ENCODE measurements around the gene PFKP.

The PFKP gene

DNA sequence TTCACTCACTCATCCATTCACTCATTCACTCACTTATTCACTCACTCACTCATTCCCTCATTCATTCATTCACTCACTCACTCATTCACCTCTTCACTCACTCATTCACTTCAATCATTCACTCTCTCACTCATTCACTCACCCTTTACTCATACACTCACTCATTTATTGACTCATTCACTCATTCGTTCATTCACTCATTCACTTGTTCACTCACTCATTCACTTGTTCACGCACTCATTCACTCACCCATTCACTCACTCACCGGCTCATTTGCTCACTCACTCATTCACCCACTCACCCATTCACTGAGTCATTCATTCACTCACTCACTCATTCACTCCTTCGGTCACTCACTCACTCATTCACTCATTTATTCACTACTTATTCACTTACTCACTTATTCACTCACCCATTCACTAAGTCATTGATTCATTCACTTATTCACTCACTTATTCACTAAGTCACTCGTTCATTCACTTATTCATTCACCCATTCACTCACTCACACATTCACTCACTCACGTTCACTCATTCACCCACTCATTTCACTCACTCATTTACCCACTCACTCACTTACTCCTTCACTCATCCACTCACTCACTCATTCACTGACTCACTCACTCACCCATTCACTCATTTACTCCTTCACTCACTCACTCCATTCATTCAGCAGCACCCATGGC lies 4.7 kb upstream of the PFKP start (continued):
- TF ChIP-seq ZNF624 (tag by site-specific recombination; IDR thresholded peaks at IDR 0.05), result no peak
- no peak for TF ChIP-seq SCRT2 (tag by site-specific recombination; IDR thresholded peaks at IDR 0.05)
- TF ChIP-seq KLF10 (tag by site-specific recombination; IDR thresholded peaks at IDR 0.05), result no peak
- TF ChIP-seq, protein P1, sequence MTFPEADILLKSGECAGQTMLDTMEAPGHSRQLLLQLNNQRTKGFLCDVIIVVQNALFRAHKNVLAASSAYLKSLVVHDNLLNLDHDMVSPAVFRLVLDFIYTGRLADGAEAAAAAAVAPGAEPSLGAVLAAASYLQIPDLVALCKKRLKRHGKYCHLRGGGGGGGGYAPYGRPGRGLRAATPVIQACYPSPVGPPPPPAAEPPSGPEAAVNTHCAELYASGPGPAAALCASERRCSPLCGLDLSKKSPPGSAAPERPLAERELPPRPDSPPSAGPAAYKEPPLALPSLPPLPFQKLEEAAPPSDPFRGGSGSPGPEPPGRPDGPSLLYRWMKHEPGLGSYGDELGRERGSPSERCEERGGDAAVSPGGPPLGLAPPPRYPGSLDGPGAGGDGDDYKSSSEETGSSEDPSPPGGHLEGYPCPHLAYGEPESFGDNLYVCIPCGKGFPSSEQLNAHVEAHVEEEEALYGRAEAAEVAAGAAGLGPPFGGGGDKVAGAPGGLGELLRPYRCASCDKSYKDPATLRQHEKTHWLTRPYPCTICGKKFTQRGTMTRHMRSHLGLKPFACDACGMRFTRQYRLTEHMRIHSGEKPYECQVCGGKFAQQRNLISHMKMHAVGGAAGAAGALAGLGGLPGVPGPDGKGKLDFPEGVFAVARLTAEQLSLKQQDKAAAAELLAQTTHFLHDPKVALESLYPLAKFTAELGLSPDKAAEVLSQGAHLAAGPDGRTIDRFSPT (tag by site-specific recombination; IDR thresholded peaks at IDR 0.05), result no peak
- no peak for TF ChIP-seq ZNF449 (tag by site-specific recombination; IDR thresholded peaks at IDR 0.05)
- no peak for TF ChIP-seq ZNF561 (tag by site-specific recombination; IDR thresholded peaks at IDR 0.05; ENCODE audit: borderline replicate concordance)
- TF ChIP-seq YY1 (tag by site-specific recombination; IDR thresholded peaks at IDR 0.05), result no peak
- no peak for TF ChIP-seq KLF1 (tag by site-specific recombination; IDR thresholded peaks at IDR 0.05)
- TF ChIP-seq ZNF571 (tag by site-specific recombination; IDR thresholded peaks at IDR 0.05), result no peak

GRCh38 chr10:3064423-3064822 lies 2.9 kb upstream of the PFKP start:
- ChIA-PET POLR2A (no interaction called here), CTCF (interaction anchor here (1.5 kb wide), 1 partner anchor 21 kb away, joined by 4 read pairs; no protein-coding TSS in a partner anchor)
- no peak overlapping the region for H3K4me3 ChIP-seq (ENCODE audit: low read depth, low read length)
- peaks cover 3% of the 10 kb centered on the region for H3K4me1 ChIP-seq (ENCODE audit: control insufficient read depth, insufficient read depth, low read length)
- H3K9me3 ChIP-seq (ENCODE audit: control insufficient read depth, insufficient read depth, low read depth, low read length), result no peaks in the 10 kb centered on the region
- H3K27ac ChIP-seq (ENCODE audit: extremely low read depth, low read depth, low read length), result no peak overlapping the region
- peak; percentile 93 for TF ChIP-seq SCRT2 (tag by site-specific recombination; IDR thresholded peaks at IDR 0.05)
- TF ChIP-seq EGR2 (tag by site-specific recombination; IDR thresholded peaks at IDR 0.05; ENCODE audit: low read depth), result no peak
- no peak for TF ChIP-seq ZBTB49 (tag by site-specific recombination; IDR thresholded peaks at IDR 0.05; ENCODE audit: low read depth)
- TF ChIP-seq ZNF223 (tag by site-specific recombination; IDR thresholded peaks at IDR 0.05), result no peak
- no peak for TF ChIP-seq KLF10 (tag by site-specific recombination; IDR thresholded peaks at IDR 0.05)
- no peak for TF ChIP-seq ZBTB10 (tag by site-specific recombination; IDR thresholded peaks at IDR 0.05)
- no peak for TF ChIP-seq BCL11B (tag by site-specific recombination; IDR thresholded peaks at IDR 0.05; ENCODE audit: low read depth)
- TF ChIP-seq SCRT1 (tag by site-specific recombination; IDR thresholded peaks at IDR 0.05; ENCODE audit: borderline replicate concordance), result peak; percentile 86
- no peak for TF ChIP-seq ZNF140 (tag by site-specific recombination; IDR thresholded peaks at IDR 0.05)
- H3K36me3 ChIP-seq (ENCODE audit: control insufficient read depth in 2 of 2, insufficient read depth in 1 of 2, low read length in 2 of 2), result peaks cover 1 to 3% of the 10 kb centered on the region in 2 experiments; a peak in 2 of 3 replicates

All from HEK293 (cell line).